Progenitor cell of endocrine pancreas (in vitro differentiated cells): ENCODE results near the gene AMN. TPM values are rescaled to one million over a fixed set of nuclear protein-coding genes. Genes with fewer than 3 reads are reported as not detected.
"Not testable (repeated sequence)": the region's sequence is repeated elsewhere in the genome, so short reads cannot be mapped to it uniquely, and the experiment has no call there.

Experiments used
- DNase-seq: peaks from one replicate; pipeline ENCODE4 v3.0.0; 2021; ENCODE audit warnings: low spot score; ENCODE audit not compliant: unreplicated experiment
- H3K27ac Mint-ChIP-seq: 2 replicates; pipeline ENCODE4 v1.8.0; 2021; ENCODE audit warnings: mild to moderate bottlenecking, moderate library complexity, mixed read lengths
- H3K27me3 Mint-ChIP-seq: 2 replicates; pipeline ENCODE4 v1.8.0; 2021; ENCODE audit warnings: mixed read lengths
- H3K36me3 Mint-ChIP-seq: 2 replicates; pipeline ENCODE4 v1.8.0; 2022; ENCODE audit warnings: mixed read lengths; ENCODE audit not compliant: insufficient read depth
- H3K4me1 Mint-ChIP-seq: 2 replicates; pipeline ENCODE4 v1.8.0; 2021; ENCODE audit warnings: low read depth, mixed read lengths
- H3K4me3 Mint-ChIP-seq: 2 replicates; pipeline ENCODE4 v1.8.0; 2021; ENCODE audit warnings: low read depth, mild to moderate bottlenecking, moderate library complexity, mixed read lengths
- H3K9me3 Mint-ChIP-seq: 2 replicates; pipeline ENCODE4 v1.8.0; 2021; ENCODE audit warnings: low read depth, mixed read lengths
- CTCF ChIP-seq: fragments of 200-600 bp; sonication (generic); IDR thresholded peaks from one replicate; pipeline ENCODE4 v1.5.0; 2021; ENCODE audit warnings: antibody characterized with exemption, mild to moderate bottlenecking; ENCODE audit not compliant: unreplicated experiment
- total RNA-seq: library from RNA; stranded (reverse); gene quantifications from 2 replicates; pipeline ENCODE4 v1.2.1, GENCODE V29; 2021

AMN gene
- total RNA-seq, 1 donor from 2014 or later, result 2.5 TPM

- H3K36me3 Mint-ChIP-seq, result no peaks in the 10 kb centered on the region
- no peak overlapping the region for H3K4me3 Mint-ChIP-seq
- H3K27me3 Mint-ChIP-seq, result peaks cover 18% of the 10 kb centered on the region
- H3K27ac Mint-ChIP-seq, result no peak overlapping the region
- TF ChIP-seq CTCF, result no peak
- DNase-seq, result no peak
- peaks cover under 1% of the 10 kb centered on the region for H3K4me1 Mint-ChIP-seq
- no peaks in the 10 kb centered on the region for H3K9me3 Mint-ChIP-seq
Observed at GRCh38 chr14:102925646-102926045, 3.2 kb downstream of the AMN start.

- no peak for DNase-seq
- Mint-ChIP-seq H3K27ac (no peak overlapping the region), H3K9me3 (no peaks in the 10 kb centered on the region), H3K4me3 (no peak overlapping the region), H3K27me3 (peaks cover 18% of the 10 kb centered on the region), H3K4me1 (peaks cover 2% of the 10 kb centered on the region), H3K36me3 (no peaks in the 10 kb centered on the region)
- no peak for TF ChIP-seq CTCF
Observed at GRCh38 chr14:102926104-102926503, 3.6 kb downstream of the AMN start.

- not testable (repeated sequence) for H3K4me1 Mint-ChIP-seq, H3K9me3 Mint-ChIP-seq, H3K4me3 Mint-ChIP-seq, H3K27ac Mint-ChIP-seq, DNase-seq, H3K36me3 Mint-ChIP-seq
- peaks cover 21% of the 10 kb centered on the region for H3K27me3 Mint-ChIP-seq
Observed at GRCh38 chr14:102926840-102927239, 4.4 kb downstream of the AMN start.

- peaks cover 2% of the 10 kb centered on the region for H3K4me1 Mint-ChIP-seq
- no peak for TF ChIP-seq CTCF
- no peak for DNase-seq
- peaks cover 21% of the 10 kb centered on the region for H3K27me3 Mint-ChIP-seq
- no peaks in the 10 kb centered on the region for H3K9me3 Mint-ChIP-seq
- H3K4me3 Mint-ChIP-seq, result peak overlapping the region; percentile 57
- no peak overlapping the region for H3K27ac Mint-ChIP-seq
- H3K36me3 Mint-ChIP-seq, result no peaks in the 10 kb centered on the region
Observed at GRCh38 chr14:102927346-102927877, 4.9 kb downstream of the AMN start.

GRCh38 chr14:102927878-102928411, 5.5 kb downstream of the AMN start:
- peak overlapping the region; percentile 57 for H3K4me3 Mint-ChIP-seq
- peaks cover 21% of the 10 kb centered on the region for H3K27me3 Mint-ChIP-seq
- no peak for DNase-seq

More at GRCh38 chr14:102927878-102928411, 5.5 kb downstream of the AMN start:
- no peaks in the 10 kb centered on the region for H3K9me3 Mint-ChIP-seq
- TF ChIP-seq CTCF, result no peak
- no peaks in the 10 kb centered on the region for H3K36me3 Mint-ChIP-seq
- H3K27ac Mint-ChIP-seq, result no peak overlapping the region
- H3K4me1 Mint-ChIP-seq, result peaks cover 2% of the 10 kb centered on the region
